Activated CD4-positive, alpha-beta T cell treated with anti-CD3 and anti-CD28 coated beads, Interleukin-2, amount 50 U/mL, for 16 hours (primary cell): ENCODE measurements around the gene MMS19.
"Not testable (repeated sequence)": the region's sequence is repeated elsewhere in the genome, so short reads cannot be mapped to it uniquely, and the experiment has no call there.

ENCODE experiments used
- DNase-seq: peaks from one replicate; pipeline ENCODE4 v3.0.0-alpha.2; 2020

The MMS19 gene

DNA sequence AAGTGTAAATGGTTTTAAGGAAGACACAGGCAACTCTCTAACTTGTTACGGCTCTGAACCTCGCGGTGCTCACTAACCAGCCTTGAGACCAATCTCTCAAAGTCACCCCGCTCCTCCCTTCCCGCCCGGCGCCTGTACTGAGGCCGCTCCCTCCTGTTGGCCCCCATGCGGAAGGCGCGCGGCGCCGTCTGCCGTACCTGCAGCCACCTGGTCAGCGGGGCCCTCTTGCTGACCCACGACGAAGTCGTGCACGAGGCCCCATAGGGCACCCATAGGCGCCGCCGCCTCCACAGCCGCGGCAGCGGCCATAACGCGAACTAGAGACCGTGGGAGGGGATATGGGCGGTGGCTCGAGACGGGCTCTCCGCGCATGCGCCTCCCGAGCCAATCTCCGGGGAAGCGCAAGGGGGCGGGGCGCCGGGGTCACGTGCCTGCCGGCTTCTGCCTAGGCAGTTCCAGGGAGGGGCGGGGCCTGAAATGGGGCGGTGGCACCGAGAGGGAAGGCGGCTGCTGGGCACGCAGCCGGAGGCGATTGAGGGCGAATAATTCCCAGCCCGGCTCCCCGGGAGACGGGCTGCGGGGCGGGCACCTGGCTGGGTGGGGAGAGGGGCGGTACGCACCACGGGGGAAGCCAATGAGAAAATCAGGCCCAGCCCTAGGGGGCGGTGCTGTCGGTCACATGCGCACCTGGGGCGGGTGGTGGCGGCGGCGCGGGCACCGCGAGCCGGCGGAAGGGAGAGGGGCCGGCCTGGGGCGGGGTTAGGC is at the start of gene MMS19:
Gene MMS19 (minus strand): TSS at position 347 of the 765 bp plus-strand sequence. CDS start 38 bp downstream, at position 309.
- peak; percentile 99 for DNase-seq

DNA sequence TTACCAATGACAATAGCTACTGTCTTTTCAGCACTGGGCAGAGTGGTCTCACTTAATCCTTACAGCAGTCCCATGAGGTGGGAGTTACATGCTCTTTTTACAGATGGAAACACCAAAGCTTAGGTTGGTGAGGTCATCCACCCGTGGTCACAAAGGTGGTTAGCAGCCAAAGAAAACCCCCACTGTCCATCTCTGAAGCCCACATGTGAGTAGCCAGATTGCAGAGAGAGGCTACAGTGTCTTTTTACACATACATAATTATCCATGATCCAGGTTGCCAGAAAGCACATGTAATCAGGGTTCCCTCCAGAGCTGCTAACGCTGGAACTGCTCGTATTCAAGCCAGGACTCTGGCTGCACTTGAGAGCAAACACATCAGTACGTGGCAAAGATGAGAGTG is 49.7 kb upstream of the MMS19 start:
- no peak for DNase-seq

DNA sequence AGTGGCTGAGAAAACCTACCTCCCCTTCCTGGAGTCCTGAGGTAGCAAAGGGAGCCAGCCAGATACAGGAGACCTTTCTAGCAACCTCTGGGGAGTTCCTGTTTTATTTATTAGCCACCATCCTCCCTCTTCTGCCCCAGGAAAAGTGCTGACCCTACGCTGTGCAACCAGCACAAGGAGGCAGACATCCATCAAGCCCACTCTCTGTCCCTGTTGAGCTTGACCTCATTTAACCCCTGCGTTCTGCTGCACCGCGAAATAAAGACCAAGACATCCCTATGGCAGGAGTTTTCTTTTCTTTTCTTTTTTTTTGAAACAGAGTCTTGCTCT is 49.0 kb upstream of the MMS19 start:
- DNase-seq = no peak

DNA sequence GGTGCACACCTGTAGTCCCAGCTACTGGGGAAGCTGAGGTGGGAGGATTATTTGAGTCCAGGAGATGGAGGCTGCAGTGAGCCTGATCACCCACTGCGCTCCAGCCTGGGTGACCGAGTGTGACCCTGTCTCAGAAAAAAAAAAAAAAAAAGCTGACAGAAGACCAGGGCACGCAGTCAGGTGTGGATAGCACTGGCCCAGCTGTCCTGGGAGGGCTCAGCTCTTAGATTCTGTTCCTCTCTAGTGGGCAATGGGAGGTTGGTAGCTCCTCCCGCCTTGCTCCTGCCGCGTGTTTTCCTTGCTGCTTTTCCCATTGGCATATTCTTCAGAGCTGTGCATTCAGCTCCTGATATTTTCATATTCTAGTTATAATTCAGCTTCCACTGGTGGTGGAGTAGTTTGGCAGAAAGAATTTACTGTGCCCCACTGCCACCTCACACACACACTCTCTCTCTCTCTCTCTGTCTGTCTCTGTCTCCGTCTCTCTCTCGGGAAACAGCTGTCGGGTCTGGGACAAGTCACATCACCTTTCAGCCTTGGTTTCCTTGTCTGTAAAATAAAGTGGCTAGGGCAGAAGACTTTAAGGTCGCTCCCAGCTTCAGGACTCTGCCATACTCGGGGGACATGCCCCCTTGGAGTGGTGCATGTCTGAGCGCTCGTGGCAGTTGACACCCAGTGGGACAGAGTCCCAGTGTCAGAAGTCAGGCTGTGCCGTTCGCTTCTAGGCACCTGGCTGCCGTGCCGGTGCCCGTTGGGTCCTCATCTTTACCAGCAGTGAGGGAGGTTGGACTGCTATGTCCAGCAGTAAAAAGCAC is 48.4 kb upstream of the MMS19 start:
- no peak for DNase-seq

DNA sequence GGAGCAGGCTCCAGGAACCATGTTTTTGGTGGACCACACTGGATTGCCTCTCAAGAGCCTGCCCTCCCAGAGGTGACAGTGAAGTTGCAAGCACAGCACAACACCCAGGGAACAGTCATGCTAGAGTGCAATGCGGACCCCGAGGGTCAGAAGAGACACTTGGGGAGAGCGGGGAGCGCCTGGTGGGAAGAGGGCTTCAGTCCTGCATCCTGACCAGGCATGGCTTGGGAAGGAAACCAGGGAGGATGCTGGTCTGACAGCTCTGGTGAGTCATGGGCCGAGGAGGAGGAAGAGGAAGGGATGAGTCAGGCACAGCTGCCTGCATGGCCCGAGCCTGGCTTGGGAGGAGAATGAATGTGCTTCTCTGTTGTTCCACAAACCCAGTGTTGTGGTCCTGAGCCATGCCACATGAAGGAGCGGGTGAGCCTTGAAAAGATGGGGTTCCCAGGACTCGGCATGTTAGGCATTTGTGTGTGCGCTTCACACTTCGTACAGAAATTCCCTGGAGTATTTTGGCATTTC is 44.9 kb upstream of the MMS19 start:
- peak; percentile 85 for DNase-seq

GRCh38 chr10:97542169-97543024 is 44.2 kb upstream of the MMS19 start:
- peak; percentile 63 for DNase-seq

DNA sequence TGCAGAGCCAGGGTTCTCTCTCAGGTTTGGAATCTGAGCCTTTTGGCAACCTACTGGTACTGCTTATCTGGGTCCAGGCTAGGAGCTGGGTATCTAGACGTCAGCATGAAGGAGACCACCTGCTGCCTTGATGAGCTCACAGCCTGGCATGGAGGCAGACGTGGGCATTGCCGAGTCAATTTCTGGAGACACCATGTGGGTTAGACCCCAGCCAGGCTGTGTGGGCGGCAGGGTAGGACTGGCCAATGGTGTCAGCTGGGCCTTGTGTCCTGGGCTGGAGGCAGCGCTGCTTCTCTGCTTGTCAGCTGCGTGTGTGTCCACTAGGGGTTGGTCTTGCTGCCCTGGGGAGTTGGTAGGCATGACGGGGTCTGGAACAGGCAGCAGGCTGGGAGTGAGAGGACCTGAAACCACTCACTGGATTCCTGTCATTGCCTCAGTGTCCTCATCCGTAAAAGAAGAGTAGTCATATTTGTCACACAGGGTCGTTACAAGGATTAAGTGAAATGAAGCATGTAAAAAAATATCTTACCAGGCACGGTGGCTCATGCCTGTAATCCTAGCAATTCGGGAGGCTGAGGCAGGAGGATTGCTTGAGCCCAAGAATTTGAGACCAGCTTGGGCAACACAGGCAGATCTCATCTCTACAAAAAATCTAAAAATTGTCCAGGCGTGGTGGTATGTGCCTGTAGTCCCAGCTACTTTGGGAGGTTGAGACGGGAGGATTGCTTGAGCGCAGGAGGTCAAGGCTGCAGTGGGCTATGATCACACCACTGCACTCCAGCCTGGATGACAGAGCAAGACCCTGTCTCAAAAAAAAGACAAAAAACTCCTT is 42.7 kb upstream of the MMS19 start:
- no peak for DNase-seq

DNA sequence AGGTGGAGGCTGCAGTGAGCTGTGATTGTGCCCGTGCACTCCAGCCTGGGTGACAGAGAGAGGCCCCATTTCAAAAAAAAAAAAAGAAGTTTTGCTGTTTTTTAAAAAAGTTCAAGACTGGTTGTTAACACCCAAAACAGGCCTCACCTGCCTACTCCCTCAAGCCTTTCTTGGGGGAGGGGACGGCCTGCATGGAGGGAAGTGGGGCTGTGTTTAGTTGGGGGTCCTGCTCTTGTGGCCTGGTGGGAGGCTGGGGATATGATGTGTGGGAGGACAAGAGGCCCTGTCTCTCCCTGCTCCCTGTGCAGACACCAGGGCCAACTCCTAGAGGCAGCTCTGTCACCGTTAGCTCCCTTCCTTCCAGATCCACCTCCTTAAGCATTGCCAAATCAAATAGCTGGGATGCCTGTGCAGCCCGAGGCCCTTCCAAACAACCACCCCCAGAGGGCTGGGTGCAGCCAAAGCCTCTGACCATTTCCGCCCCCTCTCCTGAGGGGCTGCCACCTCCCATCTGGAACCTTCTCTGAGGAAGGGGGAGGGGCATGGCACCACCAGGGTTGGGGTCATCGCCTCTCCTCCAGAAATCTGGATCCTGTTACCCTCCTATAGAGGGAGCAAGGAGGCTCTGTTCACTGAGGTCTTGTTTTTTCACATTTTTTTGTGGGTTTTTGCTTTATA is 41.4 kb upstream of the MMS19 start:
- DNase-seq = no peak

- DNase-seq = no peak
These were observed 40.6 kb upstream of the MMS19 start for GRCh38 chr10:97538839-97539238.

- no peak for DNase-seq
These were observed 40.2 kb upstream of the MMS19 start for GRCh38 chr10:97538411-97538810.

DNA sequence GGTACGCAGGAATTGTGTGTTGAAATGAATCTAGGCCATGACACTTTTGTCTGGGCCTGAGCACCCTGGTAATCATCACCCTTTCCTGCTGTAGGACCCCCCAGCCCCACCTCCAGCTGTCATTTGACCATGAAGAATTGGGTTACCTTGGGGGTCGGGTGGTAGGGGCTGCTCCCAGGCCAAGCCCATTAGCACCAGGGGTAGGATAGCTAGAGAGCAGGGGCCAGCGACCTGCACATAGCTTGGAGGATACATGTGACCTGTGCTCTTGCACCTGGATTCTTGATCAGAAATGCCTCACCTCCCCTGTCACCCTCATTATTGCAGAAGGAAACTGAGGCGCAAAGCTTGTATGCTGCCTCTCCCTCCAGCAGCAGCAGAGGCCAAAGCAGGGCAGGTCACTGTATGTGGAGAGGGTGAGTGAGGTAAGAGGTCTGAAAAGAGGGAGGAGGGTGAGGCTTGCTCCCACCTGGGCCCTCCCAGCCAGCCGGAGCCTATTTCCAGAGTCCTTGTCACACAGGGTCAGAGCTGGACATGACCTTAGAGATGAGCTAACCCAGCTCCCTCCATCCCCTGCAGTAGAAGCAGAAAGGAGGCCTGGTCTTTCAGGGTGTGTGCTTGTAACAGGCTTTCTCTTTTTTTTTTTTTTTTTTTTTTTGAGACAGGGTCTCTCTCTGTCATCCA is 39.1 kb upstream of the MMS19 start:
- no peak for DNase-seq

DNA sequence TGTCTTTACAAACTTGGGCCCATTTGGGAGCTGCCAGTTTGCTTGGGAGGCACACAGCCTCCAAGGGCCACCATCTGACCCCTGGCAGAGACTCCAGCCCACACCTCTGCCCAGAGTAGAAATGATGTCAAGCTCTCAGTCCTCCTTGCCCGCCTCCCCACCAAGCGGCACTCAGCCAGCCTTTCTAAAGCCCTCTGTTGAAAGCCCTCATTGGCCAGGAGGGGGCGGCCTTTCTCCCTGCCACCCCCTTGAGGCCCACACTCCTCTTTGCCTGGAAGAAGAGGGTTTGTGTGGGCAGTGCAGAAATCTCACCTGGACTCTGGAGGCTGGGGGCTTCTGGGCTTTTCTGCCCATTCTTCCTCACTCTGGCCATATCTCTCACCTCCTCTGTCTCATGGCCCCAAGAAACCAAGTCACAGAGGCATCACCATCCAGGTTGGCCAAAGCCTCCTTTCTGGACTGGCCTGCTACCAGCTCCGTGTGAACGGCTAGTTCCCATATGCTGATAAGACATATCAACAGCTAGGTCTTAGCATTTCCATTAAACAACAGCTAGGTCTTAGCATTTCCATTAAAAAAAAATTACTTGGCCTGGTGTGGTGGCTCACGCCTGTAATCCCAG is 36.6 kb upstream of the MMS19 start:
- DNase-seq = peak; percentile 47

GRCh38 chr10:97533888-97534287 is 35.7 kb upstream of the MMS19 start:
- DNase-seq = no peak

DNA sequence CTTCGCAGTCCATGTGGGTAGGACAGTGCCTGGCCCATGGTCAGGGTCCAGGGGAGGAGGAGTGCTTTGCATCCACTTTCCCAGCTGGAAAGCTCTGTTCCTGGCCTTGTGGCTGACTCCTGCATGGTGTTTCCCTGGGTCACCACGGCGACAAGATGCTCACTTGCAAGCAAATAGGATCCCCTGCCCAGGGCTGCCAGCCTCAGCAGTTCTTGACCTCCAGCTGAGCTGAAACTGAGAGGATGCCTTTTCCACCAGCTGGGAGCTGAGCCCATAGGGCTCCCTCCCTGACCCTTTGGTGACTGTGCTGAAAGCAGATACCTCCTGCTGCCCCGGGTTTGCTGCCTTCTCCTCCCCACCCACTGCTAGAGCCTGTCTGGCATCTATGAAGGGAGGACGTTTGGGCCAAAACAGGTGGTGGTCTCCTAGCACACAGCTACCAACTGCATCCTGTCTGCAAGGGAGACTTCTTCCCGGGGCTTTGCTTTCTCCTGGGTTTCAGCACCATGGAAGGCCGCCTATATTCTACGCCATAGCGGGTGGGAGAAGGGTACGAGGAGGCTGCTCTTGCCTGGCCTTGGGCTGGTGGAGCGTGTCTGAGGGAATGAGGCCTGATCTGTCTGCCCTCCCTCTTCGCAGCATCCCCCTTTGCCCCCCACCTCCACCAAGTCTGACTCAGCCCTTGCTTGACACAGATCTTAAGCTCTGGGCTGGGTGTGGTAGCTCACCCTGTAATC is 34.9 kb upstream of the MMS19 start:
- DNase-seq = no peak

- no peak for DNase-seq
These were observed 33.3 kb upstream of the MMS19 start for GRCh38 chr10:97531401-97531986.

- DNase-seq = no peak
These were observed 31.7 kb upstream of the MMS19 start for GRCh38 chr10:97529685-97530465.

DNA sequence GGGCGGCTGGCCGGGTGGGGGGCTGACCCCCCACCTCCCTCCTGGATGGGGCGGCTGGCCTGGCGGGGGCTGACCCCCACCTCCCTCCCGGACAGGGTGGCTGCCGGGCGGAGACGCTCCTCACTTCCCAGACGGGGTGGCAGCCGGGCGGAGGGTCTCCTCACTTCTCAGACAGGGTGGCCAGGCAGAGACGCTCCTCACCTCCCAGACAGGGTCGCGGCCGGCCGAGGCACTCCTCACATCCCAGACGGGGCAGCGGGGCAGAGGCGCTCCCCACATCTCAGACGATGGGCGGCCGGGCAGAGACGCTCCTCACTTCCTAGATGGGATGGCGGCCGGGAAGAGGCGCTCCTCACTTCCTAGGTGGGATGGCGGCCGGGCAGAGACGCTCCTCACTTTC is 30.7 kb upstream of the MMS19 start:
- not testable (repeated sequence) for DNase-seq

- DNase-seq = no peak
These were observed 27.5 kb upstream of the MMS19 start for GRCh38 chr10:97525683-97526110.
